Myocyte (in vitro differentiated cells): ENCODE measurements around the gene TMEM212. TPM values are rescaled to one million over a fixed set of nuclear protein-coding genes. Genes with fewer than 3 reads are reported as not detected.
"Not testable (repeated sequence)": the region's sequence is repeated elsewhere in the genome, so short reads cannot be mapped to it uniquely, and the experiment has no call there.

Source experiments
- DNase-seq: peaks from one replicate; pipeline ENCODE4 v3.0.0-alpha.2; 2012; ENCODE audit warnings: low read depth
- total RNA-seq: library from RNA; depleted of rRNA; stranded (reverse); fragments of >200 nt; gene quantifications from 2 replicates; pipeline ENCODE4 v1.2.3, GENCODE V29; 2014

Gene TMEM212
- total RNA-seq, 1 donor from 2014 or later: not detected

DNA sequence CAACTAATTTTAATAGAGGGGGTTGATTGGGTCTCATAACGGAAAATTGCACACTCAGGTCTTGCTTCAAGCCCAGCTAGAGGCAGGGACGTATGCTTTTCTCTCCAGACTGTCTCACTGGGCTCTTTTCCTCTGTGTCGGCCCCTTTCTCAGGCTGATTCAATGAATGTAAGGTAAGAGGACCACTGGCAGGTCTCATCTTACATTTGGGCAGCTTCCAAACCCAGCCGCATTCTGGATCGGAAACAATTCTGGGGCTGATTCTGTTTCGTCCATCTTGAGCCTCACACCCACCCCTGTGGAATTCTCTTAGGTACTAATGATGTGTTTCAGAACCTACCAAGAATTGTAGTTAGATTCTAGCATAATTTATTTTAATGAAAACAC lies 40.7 kb downstream of the TMEM212 start:
- DNase-seq: no peak

DNA sequence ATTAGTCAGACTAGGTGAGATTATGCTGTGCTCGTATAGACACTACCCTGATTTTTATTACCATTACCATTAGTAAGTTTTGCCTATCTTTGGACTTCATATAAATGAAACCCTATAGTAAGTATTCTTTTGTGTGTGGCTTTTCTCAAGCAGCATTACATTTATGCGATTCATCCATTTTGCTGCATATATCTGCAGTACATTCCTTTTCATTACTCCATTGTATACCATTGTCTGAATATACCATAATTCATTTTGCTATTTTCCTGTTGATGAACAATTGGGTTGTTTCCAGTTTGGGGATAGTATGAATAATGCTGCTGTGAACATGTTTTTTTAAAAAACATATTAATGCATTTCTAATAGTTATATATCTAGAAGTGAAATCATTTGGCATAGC lies 45.3 kb downstream of the TMEM212 start:
- no peak for DNase-seq

DNA sequence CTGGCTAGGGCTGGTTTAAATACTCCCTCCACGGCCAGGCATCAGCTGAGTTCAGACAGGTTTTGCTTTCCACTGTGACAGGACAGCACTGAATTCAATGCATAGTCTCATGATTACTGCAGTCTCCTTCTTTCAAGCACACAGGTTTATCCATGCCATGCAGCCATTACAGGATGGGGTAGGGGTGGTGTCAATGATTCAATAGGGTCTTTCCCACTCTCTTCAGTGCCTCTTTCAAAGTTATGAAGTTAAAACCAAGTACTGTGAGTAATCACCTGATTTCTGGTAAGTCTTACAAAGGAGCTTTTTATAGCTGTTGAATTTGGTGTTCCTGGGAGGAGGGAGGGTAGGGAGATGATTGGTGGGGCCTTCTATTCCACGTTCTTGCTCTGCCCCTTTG lies 47.2 kb downstream of the TMEM212 start:
- no peak for DNase-seq

DNA sequence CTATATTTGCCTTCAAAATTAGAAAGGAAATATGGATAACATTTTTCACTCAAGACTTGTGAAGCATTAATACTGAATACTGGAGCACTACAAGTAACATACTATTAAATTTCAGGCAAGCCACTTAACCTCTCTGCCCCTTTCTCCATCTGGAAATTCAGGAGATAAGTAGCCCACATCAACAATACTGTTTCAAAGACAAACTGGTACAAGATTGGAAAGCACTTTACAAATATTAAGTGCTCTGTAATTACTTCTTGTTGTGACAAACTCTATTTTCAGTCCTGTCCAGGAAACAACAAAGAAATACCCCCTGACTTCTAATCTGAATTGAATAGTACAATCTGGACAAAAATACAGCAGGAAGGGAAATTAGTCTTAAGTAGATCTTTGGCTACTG lies 49.3 kb downstream of the TMEM212 start:
- no peak for DNase-seq

DNA sequence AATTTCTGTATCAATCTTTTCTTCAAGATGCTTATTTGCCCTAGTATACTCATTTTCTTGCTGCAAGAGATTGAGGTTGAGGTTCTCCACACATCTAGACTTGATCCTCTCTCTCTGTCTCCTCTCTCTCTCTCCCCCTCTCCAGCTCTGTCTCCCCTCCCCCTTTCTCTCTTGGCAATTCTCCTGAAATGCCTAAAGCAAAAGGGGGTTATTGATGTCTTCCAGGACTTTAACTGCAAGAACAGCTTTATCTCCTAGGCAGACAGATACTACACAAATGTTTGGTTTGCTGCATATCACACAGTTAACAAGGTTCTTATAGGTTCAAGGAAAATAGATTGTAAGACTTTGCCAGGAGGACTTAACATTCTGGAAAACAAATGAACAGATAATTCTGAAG lies 52.1 kb downstream of the TMEM212 start:
- no peak for DNase-seq

DNA sequence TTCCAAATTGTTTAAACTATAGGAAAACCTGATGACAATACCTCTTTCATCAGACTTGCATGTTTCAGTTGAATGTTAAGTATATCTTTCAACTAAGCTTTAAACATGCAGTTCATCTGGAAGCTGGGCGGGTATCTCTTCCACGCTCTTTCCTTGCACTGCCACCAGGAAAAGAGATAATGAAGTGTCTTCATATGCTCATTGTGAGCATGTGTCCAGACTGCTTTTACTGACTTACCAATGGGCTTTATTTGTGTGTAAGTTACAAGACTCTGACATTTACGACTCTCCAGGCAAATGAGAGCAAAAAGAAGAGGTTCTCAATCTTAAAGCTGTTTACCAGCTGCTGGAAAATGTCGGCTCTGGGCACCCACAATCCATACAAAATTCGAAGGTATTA lies 52.8 kb downstream of the TMEM212 start:
- DNase-seq: no peak

DNA sequence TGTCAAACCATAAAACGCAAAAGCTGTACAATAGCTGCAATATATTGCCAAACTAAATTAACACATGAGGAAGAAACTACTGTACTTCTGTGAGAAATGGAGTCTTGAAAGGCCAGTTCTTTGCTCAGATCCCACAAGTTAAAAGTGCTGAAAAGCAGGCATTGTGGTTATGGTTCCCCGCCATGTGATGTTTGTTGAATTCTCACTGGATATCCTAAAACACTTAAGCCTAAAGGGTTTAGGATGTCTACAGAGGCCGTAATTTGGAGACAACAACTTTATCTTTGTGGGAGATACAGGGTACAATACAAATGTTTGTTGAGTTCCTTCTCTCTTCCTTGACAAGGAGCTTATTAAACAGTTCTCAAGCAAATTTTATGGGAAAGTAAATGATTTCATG lies 53.2 kb downstream of the TMEM212 start:
- DNase-seq: no peak

DNA sequence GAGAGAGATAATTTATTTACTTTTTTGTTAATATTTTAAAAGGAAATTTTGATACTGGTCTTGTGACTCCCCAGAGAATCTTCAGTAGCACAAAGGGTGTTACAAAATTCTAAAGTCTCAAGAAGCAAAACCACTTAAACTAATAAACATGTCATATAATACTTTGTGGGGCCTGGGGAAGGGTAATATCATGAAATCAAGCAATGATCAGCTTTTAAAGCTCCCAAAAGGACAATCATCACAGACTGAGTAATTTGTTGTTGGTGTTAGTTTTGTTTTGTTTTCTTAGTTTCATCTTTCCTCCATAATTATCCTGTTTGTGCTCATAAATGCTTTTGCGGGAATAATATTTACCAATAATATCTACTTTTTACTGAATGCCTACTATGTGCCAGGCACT lies 55.0 kb downstream of the TMEM212 start:
- DNase-seq: peak; percentile 11

DNA sequence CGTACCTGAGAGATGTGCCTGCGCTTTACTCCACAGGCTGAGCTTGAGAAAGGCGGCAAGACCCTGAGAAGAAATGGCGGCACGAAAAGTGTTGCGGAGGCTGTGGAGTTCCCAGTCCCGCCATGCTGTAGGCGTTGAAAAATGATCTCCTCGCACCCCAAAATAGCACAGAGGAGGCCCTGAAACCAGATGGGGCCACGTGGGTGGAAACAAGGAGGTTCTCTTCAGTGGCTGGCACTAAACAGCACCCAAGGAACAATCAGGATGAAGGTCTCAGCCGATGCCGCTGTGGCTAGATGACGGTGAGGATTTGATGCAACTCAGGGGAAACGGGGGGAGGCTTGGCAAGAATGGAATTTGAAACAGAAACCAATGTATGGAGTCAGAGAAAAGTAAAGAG lies 57.3 kb downstream of the TMEM212 start:
- DNase-seq: no peak

DNA sequence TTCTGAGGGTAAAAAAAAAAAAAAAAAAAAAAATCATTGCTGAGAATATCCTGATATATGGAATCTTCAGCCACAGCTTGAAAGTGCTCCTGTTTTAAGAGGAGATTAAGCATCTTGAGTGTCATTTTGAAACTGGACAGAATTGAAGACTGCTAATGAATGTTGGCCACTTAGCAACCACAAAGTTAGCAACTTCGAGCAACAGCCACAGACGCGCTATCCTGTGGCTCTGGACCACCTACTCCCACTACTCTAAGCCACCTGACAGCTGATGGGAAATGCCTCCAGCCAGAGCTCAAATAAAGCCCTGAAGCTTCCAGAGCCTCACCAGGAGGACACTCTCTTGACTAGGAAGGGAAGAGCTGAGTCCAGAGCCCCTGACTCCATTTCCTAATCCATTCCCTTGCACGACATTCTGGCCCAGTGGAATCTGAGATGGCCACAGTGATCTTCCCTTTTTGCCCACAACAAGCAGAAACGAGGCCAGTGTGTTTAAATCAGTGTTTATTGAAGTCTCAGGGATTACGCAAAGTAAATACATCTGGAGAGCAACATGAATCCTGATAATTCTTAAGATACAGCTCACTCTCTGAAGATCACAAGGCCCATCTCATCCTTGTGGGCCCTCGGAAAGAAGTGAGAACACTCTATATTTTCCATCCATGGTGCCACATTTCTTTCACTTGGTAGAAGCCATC lies 58.6 kb downstream of the TMEM212 start:
- DNase-seq: no peak

DNA sequence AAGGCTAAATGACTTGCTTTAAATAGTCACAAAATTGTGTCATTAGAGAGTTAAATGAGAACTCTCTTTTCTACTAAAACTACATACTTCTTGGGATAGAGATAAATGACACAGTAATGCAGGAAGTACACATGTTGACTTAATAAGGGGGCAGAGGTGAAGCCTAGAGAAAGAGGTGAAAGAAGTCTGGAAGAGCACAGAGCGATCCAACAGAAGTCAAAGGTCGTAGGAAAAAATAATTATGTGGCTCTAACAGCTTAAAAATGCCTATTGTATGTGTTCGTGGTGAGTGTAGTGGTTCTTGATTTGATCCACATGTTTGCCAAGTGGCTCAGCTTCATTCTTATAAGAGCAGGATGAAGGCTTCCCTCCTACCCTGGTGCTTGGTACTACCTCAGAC lies 61.7 kb downstream of the TMEM212 start:
- DNase-seq: no peak

DNA sequence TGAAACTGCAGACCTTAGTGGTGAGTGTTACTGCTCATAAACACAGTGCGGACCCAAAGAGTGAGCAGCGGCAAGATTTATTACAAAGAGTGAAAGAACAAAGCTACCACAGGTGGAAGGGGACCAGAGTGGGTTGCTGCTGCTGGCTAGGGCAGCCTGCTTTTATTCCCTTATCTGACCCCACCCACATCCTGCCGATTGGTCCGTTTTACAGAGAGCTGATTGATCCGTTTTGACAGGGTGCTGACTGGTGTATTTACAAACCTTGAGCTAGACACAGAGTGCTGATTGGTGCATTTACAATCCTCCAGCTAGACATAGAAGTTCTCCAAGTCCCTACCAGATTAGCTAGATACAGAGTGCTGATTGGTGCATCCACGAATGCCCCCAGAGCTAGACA lies 63.4 kb downstream of the TMEM212 start:
- DNase-seq: not testable (repeated sequence)

DNA sequence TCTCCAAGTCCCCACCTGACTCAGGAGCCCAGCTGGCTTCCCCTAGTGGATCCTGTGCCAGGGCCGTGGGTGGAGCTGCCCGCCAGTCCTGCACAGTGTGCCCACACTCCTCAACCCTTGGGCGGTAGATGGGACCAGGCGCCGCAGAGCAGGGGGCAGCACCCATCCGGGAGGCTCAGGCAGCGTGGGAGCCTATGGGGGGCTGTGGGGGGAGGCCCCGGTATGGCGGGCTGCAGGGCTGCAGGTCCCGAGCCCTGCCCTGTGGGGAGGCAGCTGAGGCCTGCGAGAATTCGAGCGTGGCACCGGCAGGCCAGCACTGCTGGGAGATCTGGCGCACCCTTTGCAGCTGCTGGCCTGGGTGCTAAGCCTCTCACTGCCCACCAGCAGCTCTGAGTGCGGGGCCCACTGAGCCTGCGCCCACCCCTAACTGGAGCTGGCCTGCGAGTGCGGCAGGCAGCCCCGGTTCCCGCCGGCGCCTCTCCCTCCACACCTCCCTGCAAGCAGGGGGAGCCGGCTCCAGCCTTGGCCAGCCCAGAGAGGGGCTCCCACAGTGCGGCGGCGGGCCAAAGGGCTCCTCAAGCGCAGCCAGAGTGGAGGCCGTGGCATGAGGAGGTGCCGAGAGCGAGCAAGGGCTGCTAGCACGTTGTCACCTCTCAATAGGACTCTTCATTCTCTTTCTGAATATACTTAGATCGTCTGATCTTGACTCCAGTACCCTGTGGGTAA lies 64.0 kb downstream of the TMEM212 start:
- no peak for DNase-seq

DNA sequence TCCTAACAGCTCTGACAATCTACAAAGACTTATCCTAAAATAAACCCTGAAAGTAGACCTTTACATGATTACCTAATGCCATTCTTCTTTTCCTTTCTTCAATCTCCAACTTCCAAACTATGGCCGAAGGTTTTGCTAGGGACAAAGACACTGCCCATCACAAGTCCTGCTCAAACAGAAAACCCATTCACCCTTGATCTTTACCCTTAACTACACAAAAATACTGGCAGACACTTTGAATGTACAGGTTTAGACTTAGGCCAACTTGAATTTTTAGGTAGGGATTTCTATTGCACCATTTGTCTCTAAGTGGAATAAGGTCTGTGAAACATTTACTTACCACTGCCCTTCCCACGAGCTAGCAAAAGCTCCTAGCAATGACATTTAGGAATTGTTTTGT lies 64.6 kb downstream of the TMEM212 start:
- DNase-seq: no peak

DNA sequence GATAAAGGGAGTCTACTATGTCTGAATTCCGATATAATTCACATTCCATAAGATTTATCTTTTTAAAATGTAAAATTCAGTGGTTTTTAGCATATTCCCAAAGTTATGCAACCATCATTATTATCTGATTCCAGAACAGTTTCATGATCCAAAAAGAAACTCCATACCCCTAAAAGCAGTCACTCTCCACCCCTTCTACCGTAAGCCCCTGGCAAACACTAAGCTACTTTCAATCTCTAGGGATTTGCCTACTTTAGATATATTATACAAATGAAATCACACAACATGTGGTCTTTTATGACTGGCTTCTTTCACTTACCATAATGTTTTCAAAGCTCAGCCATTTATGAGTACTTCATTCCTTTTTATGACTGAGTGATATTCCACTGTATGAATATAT lies 65.6 kb downstream of the TMEM212 start:
- DNase-seq: no peak

Other genes with a start within 250 kb of the TMEM212 start
- gene PLD1, start 32.9 kb upstream of the TMEM212 start, total RNA-seq: 5.3 and 6.0 TPM in 2 replicates
- 49.5 and 66.9 TPM in 2 replicates for gene FNDC3B, start 196.2 kb downstream of the TMEM212 start, total RNA-seq